K562 (cell line): ENCODE results near the gene ZDHHC5. TPM values are rescaled to one million over a fixed set of nuclear protein-coding genes. Genes with fewer than 3 reads are reported as not detected.
A peak's percentile ranks its signal among the peaks of the same experiment; 100 is the strongest.

Source experiments
- ETV6 ChIP-seq, 3 experiments: fragments of 150-350 bp in 1 of 3; sonication (generic) in 1 of 3; formaldehyde crosslinking in 1 of 3; IDR thresholded peaks; 2 replicates each; pipeline versions ENCODE4 v1.6.1 to v1.8.0; 2014 to 2022; ENCODE audit warnings: borderline replicate concordance in 2 of 3, low read depth in 2 of 3, antibody characterized with exemption in 1 of 3, low read length in 1 of 3, mild to moderate bottlenecking in 1 of 3, missing genetic modification reagents in 1 of 3
- KLF1 ChIP-seq: fragments of 450-650 bp; IDR thresholded peaks from 2 replicates; pipeline ENCODE4 v1.6.1; 2016; ENCODE audit warnings: missing genetic modification characterization, missing compliant biosample characterization
- MCM7 ChIP-seq, 2 experiments: fragments of 450-650 bp; IDR thresholded peaks; 2 replicates each; pipeline ENCODE4 v1.6.1; 2016 to 2018
- NFXL1 ChIP-seq: fragments of 450-650 bp; formaldehyde crosslinking; IDR thresholded peaks from 2 replicates; pipeline ENCODE4 v1.4.0; 2021; ENCODE audit warnings: mild to moderate bottlenecking
- PHF21A ChIP-seq: fragments of 450-650 bp; IDR thresholded peaks from 2 replicates; pipeline ENCODE4 v1.6.1; 2017; ENCODE audit warnings: low read depth, borderline replicate concordance
- SRSF7 ChIP-seq: fragments of 200-400 bp; formaldehyde crosslinking; optimal IDR thresholded peaks from 2 replicates; pipeline ENCODE3; 2017; ENCODE audit warnings: mild to moderate bottlenecking, low read depth, low read length
- STAT5A ChIP-seq: IDR thresholded peaks from 2 replicates; pipeline ENCODE4 v1.6.1; 2012; ENCODE audit warnings: low read length, inconsistent platforms, borderline replicate concordance
- ZNF121 ChIP-seq: sonication (generic); formaldehyde crosslinking; conservative IDR thresholded peaks from 2 replicates; pipeline ENCODE4 v1.8.0; 2022; ENCODE audit warnings: missing genetic modification reagents
- ZNF41 ChIP-seq: fragments of 250-450 bp; sonication (Bioruptor Pico); conservative IDR thresholded peaks from 2 replicates; pipeline ENCODE4 v1.4.0; 2020; ENCODE audit warnings: mild to moderate bottlenecking
- ZNF696 ChIP-seq: fragments of 250-450 bp; sonication (Bioruptor Pico); conservative IDR thresholded peaks from 2 replicates; pipeline ENCODE4 v1.4.0; 2020; ENCODE audit warnings: mild to moderate bottlenecking, moderate library complexity
- polyA plus RNA-seq, 8 experiments: library from polyadenylated mRNA; depleted of rRNA in 4 of 8; stranded (reverse) in 5 of 8; unstranded in 3 of 8; fragments of >200 nt; fragmentation: Nextera tagmentation in 2 of 8; fragmentation: Illumina TruSeq in 1 of 8; extraction: Ambion mirVana in 2 of 8; extraction: Trizol in 1 of 8; gene quantifications; 2 replicates each; pipeline versions ENCODE4 v1.2.1 to v1.2.3, GENCODE V29; 2011 to 2014; ENCODE audit warnings: inconsistent platforms in 1 of 8, missing spikeins in 1 of 8
- total RNA-seq, 7 experiments: library from RNA; depleted of rRNA in 6 of 7; stranded (reverse); fragments of >200 nt in 6 of 7; fragmentation: Illumina TruSeq in 2 of 7; extraction: Trizol in 2 of 7; gene quantifications; 2 replicates each; pipeline versions ENCODE4 v1.2.1 to v1.2.3, GENCODE V29; 2011 to 2021; ENCODE audit warnings: low replicate concordance in 1 of 7
- TF ChIP-seq, protein P1 (sequence below): IDR thresholded peaks from 3 replicates; pipeline ENCODE4 v1.6.1; 2011; ENCODE audit warnings: borderline replicate concordance, mild to moderate bottlenecking, moderate library complexity; ENCODE audit not compliant: insufficient read length; ENCODE audit errors: extremely low read depth
- TF ChIP-seq, protein P2 (sequence below): fragments of 250-450 bp; sonication (Bioruptor Pico); IDR thresholded peaks from 2 replicates; pipeline ENCODE4 v1.5.0; 2021
- TF ChIP-seq, protein P3 (sequence below), 2 experiments: fragments of 450-650 bp; IDR thresholded peaks; 2 replicates each; pipeline ENCODE4 v1.6.1; 2016; ENCODE audit warnings: mild to moderate bottlenecking in 2 of 2, borderline replicate concordance in 1 of 2, low read depth in 1 of 2, moderate library complexity in 1 of 2

Gene ZDHHC5
- total and polyA plus RNA-seq, 9 of the 15 experiments (the other 6 are each of a cell fraction or from before 2014, with no cell fraction given), result 3.8 to 64.2 (median 35.9) TPM

DNA sequence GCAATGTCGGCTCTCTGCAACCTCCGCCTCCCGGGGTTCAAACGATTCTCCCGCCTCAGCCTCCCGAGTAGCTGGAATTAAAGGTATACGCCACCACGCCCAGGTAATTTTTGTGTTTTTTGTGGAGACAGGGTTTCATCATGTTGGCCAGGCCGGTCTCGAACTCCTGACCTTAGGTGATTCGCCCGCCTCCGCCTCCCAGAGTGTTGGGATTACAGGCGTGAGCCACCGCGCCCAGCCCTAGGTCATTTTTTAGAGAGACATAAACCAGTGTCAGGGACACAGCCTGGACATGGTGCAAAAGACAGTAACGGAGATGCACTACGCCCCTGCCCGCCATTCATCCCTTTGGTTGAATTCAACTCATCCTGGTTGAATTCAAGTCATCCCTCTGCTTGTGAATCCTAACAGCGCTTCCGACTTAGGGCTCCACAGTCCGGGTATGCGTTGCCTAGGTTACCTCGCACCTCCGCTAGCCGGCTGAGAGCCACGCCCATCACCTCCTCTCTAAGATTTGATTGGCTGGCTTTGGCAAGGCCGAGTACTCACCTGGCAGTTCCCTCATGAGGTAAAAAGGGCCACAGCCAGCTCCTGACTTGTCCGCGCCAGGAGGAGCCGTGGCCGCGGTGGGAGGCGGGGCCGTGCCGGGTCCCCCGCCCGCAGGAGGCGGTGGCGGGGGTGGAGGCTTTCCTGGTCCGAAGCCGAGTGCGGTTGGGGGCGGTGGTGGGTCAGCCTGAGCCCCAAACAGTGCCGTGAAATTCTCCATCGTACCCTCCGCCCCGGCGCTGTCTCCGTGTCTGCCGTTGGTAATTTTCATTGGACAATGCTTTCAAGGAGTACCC lies 43.7 kb downstream of the ZDHHC5 start, which contains the start of gene MED19 (continued):
- TF ChIP-seq, protein P1, sequence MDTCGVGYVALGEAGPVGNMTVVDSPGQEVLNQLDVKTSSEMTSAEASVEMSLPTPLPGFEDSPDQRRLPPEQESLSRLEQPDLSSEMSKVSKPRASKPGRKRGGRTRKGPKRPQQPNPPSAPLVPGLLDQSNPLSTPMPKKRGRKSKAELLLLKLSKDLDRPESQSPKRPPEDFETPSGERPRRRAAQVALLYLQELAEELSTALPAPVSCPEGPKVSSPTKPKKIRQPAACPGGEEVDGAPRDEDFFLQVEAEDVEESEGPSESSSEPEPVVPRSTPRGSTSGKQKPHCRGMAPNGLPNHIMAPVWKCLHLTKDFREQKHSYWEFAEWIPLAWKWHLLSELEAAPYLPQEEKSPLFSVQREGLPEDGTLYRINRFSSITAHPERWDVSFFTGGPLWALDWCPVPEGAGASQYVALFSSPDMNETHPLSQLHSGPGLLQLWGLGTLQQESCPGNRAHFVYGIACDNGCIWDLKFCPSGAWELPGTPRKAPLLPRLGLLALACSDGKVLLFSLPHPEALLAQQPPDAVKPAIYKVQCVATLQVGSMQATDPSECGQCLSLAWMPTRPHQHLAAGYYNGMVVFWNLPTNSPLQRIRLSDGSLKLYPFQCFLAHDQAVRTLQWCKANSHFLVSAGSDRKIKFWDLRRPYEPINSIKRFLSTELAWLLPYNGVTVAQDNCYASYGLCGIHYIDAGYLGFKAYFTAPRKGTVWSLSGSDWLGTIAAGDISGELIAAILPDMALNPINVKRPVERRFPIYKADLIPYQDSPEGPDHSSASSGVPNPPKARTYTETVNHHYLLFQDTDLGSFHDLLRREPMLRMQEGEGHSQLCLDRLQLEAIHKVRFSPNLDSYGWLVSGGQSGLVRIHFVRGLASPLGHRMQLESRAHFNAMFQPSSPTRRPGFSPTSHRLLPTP, result no peak
- TF ChIP-seq MCM7 (IDR thresholded peaks at IDR 0.05) (no peak), ZNF696 (no peak), ETV6 (IDR thresholded peaks at IDR 0.05; ENCODE audit: borderline replicate concordance in 1 of 2, low read depth in 2 of 2, low read length in 1 of 2) (no peak), ETV6 (CRISPR knock-in tag; IDR thresholded peaks at IDR 0.05; ENCODE audit: borderline replicate concordance) (no peak), ZNF121 (CRISPR knock-in tag) (no peak), STAT5A (no peak), ZNF41 (CRISPR knock-in tag) (no peak), SRSF7 (no peak), NFXL1 (CRISPR knock-in tag) (no peak), KLF1 (tag) (0 out of 2 replicates have a peak, but pooled peaks have one; percentile 42), PHF21A (no peak)
- TF ChIP-seq, protein P2, sequence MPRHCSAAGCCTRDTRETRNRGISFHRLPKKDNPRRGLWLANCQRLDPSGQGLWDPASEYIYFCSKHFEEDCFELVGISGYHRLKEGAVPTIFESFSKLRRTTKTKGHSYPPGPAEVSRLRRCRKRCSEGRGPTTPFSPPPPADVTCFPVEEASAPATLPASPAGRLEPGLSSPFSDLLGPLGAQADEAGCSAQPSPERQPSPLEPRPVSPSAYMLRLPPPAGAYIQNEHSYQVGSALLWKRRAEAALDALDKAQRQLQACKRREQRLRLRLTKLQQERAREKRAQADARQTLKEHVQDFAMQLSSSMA, result no peak
- TF ChIP-seq, protein P3, sequence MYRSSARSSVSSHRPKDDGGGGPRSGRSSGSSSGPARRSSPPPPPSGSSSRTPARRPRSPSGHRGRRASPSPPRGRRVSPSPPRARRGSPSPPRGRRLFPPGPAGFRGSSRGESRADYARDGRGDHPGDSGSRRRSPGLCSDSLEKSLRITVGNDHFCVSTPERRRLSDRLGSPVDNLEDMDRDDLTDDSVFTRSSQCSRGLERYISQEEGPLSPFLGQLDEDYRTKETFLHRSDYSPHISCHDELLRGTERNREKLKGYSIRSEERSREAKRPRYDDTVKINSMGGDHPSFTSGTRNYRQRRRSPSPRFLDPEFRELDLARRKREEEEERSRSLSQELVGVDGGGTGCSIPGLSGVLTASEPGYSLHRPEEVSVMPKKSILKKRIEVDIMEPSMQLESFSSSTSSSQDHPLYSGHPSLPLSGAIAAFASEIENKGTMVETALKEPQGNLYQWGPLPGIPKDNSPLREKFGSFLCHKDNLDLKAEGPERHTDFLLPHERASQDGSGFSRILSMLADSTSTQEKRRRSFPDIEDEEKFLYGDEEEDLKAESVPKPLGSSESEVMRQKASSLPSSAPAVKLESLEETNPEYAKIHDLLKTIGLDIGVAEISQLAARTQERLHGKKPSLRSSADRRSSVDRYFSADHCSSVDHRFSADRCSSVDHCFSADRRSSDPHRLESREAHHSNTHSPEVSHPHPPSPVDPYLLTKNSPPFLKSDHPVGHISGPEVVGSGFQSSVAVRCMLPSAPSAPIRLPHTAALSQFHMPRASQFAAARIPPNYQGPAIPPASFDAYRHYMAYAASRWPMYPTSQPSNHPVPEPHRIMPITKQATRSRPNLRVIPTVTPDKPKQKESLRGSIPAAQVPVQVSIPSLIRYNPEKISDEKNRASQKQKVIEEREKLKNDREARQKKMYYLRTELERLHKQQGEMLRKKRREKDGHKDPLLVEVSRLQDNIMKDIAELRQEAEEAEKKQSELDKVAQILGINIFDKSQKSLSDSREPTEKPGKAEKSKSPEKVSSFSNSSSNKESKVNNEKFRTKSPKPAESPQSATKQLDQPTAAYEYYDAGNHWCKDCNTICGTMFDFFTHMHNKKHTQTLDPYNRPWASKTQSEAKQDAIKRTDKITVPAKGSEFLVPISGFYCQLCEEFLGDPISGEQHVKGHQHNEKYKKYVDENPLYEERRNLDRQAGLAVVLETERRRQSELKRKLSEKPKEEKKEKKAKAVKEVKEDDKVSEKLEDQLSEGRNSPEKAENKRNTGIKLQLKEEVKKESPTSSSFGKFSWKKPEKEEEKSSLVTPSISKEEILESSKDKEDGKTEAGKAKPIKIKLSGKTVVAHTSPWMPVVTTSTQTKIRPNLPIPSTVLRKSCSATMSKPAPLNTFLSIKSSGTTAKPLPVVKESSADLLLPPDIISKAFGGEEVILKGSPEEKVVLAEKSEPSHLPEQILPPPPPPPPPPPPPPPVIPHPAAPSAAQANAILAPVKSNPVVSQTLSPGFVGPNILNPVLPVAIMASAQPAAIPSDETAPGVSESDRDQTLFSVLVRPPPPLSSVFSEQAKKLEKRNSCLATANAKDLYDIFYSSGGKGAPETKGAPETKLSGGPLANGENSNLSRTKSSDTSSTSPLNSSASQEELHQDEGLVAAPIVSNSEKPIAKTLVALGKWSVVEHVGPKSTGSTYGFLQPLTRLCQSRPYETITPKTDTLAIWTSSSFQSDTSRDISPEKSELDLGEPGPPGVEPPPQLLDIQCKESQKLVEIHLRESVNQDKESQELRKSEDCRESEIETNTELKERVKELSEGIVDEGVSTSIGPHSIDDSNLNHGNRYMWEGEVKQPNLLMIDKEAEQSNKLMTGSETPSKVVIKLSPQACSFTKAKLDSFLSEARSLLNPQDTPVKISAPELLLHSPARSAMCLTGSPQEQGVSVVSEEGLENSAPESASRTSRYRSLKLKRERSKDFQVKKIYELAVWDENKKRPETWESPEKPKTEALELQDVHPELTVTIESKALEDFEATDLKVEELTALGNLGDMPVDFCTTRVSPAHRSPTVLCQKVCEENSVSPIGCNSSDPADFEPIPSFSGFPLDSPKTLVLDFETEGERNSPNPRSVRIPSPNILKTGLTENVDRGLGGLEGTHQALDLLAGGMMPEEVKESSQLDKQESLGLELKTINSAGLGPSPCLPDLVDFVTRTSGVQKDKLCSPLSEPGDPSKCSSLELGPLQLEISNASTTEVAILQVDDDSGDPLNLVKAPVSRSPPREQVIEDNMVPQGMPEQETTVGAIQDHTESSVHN (IDR thresholded peaks at IDR 0.05; ENCODE audit: borderline replicate concordance in 1 of 2, low read depth in 1 of 2), result no peak
